T-cell (primary cell): ENCODE data around the gene PRMT3. TPM values are rescaled to one million over a fixed set of nuclear protein-coding genes. Genes with fewer than 3 reads are reported as not detected.

Experiments
- ATAC-seq, 4 experiments: fragments of 200-7000 bp in 3 of 4; fragments of 150-1000 bp in 1 of 4; cut with Tn5 transposase; replicated peaks in 1 of 4; 1 replicate in 3 of 4; 2 replicates in 1 of 4; pipeline ENCODE4 v1.10.0; 2021; ENCODE audit warnings: moderate library complexity in 3 of 4, mild to moderate bottlenecking in 2 of 4, moderate number of reproducible peaks in 1 of 4
- CTCF ChIA-PET, 2 donors: fragments of 300-600 bp; sonication (Branson Sonifier 250); formaldehyde crosslinking; loops; one replicate each; lab custom pipeline; 2022; ENCODE audit warnings: antibody characterized with exemption in 2 of 2; lab: Charles Lee
- POLR2A ChIA-PET, 2 donors: fragments of 300-600 bp; sonication (Branson Sonifier 250); formaldehyde crosslinking; loops; one replicate each; lab custom pipeline; 2022; ENCODE audit warnings: antibody characterized with exemption in 2 of 2; lab: Charles Lee
- DNase-seq, 35 experiments: peaks; one replicate each; pipeline versions ENCODE4 v3.0.0 to v3.0.0-alpha.2; 2013 to 2023
- H3K27ac ChIP-seq: one replicate; pipeline ENCODE4 v1.5.1; 2013; ENCODE audit warnings: low read length
- H3K27me3 ChIP-seq, 2 experiments: replicated peaks in 1 of 2; 1 replicate in 1 of 2; 2 replicates in 1 of 2; pipeline versions ENCODE4 v1.6.1 to v1.7.0; 2013; ENCODE audit warnings: low read length in 1 of 2, mixed read lengths in 1 of 2; ENCODE audit not compliant: control insufficient read depth in 2 of 2, insufficient read depth in 2 of 2; ENCODE audit errors: extremely low read depth in 1 of 2
- H3K36me3 ChIP-seq, 2 donors: 1 replicate in 1 of 2; 2 replicates in 1 of 2; pipeline versions ENCODE4 v1.6.1 to v1.7.0; 2013; ENCODE audit warnings: low read length in 1 of 2; ENCODE audit not compliant: control insufficient read depth in 2 of 2, insufficient read depth in 1 of 2; ENCODE audit errors: extremely low read depth in 1 of 2
- H3K4me1 ChIP-seq, 2 experiments: 1 replicate in 1 of 2; 2 replicates in 1 of 2; pipeline versions ENCODE4 v1.6.1 to v1.7.0; 2013; ENCODE audit warnings: low read length in 2 of 2, mixed read lengths in 1 of 2; ENCODE audit not compliant: insufficient read depth in 2 of 2, control insufficient read depth in 1 of 2; ENCODE audit errors: extremely low read depth in 1 of 2
- H3K4me3 ChIP-seq, 2 donors: 1 replicate in 1 of 2; 2 replicates in 1 of 2; pipeline versions ENCODE4 v1.5.1 to v1.7.0; 2013; ENCODE audit warnings: mild to moderate bottlenecking in 2 of 2, low read length in 1 of 2, moderate library complexity in 1 of 2; ENCODE audit not compliant: control insufficient read depth in 1 of 2; ENCODE audit errors: extremely low read depth in 1 of 2
- H3K9me3 ChIP-seq: 2 replicates; pipeline ENCODE4 v1.7.0; 2013
- H3K27ac Mint-ChIP-seq, 2 donors: one replicate each; pipeline ENCODE4 v1.8.0; 2020 to 2021; ENCODE audit warnings: mild to moderate bottlenecking in 2 of 2, mixed read lengths in 2 of 2
- H3K27me3 Mint-ChIP-seq, 2 donors: one replicate each; pipeline ENCODE4 v1.8.0; 2021 to 2022; ENCODE audit warnings: mixed read lengths in 2 of 2
- H3K36me3 Mint-ChIP-seq: one replicate; pipeline ENCODE4 v1.8.0; 2021; ENCODE audit warnings: mixed read lengths
- H3K4me1 Mint-ChIP-seq, 3 donors: one replicate each; pipeline ENCODE4 v1.8.0; 2020 to 2022; ENCODE audit warnings: mixed read lengths in 3 of 3, mild to moderate bottlenecking in 1 of 3
- H3K4me3 Mint-ChIP-seq, 3 donors: one replicate each; pipeline ENCODE4 v1.8.0; 2020 to 2022; ENCODE audit warnings: mild to moderate bottlenecking in 3 of 3, mixed read lengths in 3 of 3, moderate library complexity in 3 of 3
- H3K9me3 Mint-ChIP-seq, 3 donors: one replicate each; pipeline ENCODE4 v1.8.0; 2020 to 2022; ENCODE audit warnings: mixed read lengths in 3 of 3
- WGBS: methylation state at CpG from one replicate; pipeline ENCODE4 v1.1.5; 2013; ENCODE audit warnings: missing lambda C conversion rate; ENCODE audit not compliant: insufficient coverage; 5-methylcytosine and 5-hydroxymethylcytosine counted together
- total RNA-seq, 35 experiments: library from RNA in 6 of 35; stranded (reverse) in 6 of 35; fragments of 120-200 nt in 1 of 35; gene quantifications; one replicate each; pipeline versions ENCODE4 v1.2.1 to v1.2.4 and lab custom pipeline; 2013 to 2026

The PRMT3 gene
- total RNA-seq, 5 donors from 2014 or later (not counting 1 experiment from before 2014, with no cell fraction given) = 12.9 to 19.5 (median 17.2) TPM

DNA sequence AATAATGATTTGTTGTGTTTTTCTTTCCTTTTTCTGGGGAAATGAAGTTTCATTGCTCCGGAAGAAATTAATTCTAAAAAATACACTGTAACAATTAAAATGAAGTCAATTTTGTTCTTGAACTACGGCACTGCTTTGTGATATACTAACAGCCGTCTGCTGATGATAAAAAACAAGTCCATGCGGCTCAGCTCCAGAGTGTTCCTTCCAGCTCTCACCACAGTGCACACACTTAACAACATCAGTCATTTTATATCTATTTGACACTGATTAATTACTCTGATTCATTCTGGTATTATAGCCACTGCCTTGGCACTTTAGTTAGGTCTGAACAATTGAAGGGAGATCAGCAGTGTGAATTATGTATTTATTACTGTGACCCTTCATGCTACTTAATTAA lies 114.5 kb downstream of the PRMT3 start:
- H3K36me3 ChIP-seq = peaks cover 0 to 5% of the 10 kb centered on the region in 2 donors
- no peaks in the 10 kb centered on the region for H3K9me3 ChIP-seq
- no peaks in the 10 kb centered on the region for H3K4me1 Mint-ChIP-seq
- H3K27me3 Mint-ChIP-seq = no peaks in the 10 kb centered on the region
- no peaks in the 10 kb centered on the region for H3K9me3 Mint-ChIP-seq
- H3K36me3 Mint-ChIP-seq = peaks cover 51% of the 10 kb centered on the region
- ATAC-seq (no peak), DNase-seq (no peak)
- H3K27ac ChIP-seq = no peak overlapping the region
- WGBS = no CpG with 5 or more reads among the region's 4 CpGs
- POLR2A ChIA-PET = no interaction called here
- H3K4me3 Mint-ChIP-seq = no peak overlapping the region
- CTCF ChIA-PET = interaction anchor here in 1 of 2 donors (0.5 kb wide), 1 partner anchor 109 kb away, joined by 3 read pairs; no protein-coding TSS in a partner anchor
- H3K27me3 ChIP-seq = no peaks in the 10 kb centered on the region
- H3K27ac Mint-ChIP-seq = no peak overlapping the region
- H3K4me1 ChIP-seq = no peaks in the 10 kb centered on the region
- H3K4me3 ChIP-seq = no peak overlapping the region

DNA sequence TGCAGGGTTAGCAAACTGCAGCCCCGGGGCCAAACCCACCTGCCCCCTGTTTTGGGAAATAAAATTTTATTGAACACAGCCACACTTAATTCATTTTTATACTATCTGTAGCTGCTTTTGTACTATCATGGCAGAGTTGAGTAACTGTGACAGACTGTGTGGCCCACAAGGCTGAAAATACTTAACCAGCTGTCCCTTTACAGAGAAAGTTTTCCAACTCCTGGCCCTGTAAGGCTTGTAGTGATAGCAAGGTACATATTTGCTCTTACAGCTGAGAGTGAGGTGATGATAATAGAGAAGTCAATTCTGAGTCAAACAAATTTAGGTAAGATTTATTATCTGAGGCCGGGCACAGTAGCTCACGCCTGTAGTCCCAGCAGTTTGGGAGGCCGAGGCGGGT lies 124.5 kb downstream of the PRMT3 start:
- Mint-ChIP-seq H3K4me3 (no peak overlapping the region), H3K36me3 (peaks cover 13% of the 10 kb centered on the region), H3K27me3 (no peaks in the 10 kb centered on the region), H3K9me3 (no peaks in the 10 kb centered on the region), H3K27ac (no peak overlapping the region), H3K4me1 (no peaks in the 10 kb centered on the region)
- DNase-seq (no peak), ATAC-seq (no peak)
- Histone ChIP-seq H3K36me3 (peaks cover 0 to 5% of the 10 kb centered on the region in 2 donors), H3K9me3 (no peaks in the 10 kb centered on the region), H3K27me3 (no peaks in the 10 kb centered on the region), H3K4me3 (no peak overlapping the region), H3K27ac (no peak overlapping the region), H3K4me1 (no peaks in the 10 kb centered on the region)
- POLR2A ChIA-PET = no interaction called here
- CTCF ChIA-PET = no interaction called here
- no CpG with 5 or more reads among the region's 5 CpGs for WGBS

DNA sequence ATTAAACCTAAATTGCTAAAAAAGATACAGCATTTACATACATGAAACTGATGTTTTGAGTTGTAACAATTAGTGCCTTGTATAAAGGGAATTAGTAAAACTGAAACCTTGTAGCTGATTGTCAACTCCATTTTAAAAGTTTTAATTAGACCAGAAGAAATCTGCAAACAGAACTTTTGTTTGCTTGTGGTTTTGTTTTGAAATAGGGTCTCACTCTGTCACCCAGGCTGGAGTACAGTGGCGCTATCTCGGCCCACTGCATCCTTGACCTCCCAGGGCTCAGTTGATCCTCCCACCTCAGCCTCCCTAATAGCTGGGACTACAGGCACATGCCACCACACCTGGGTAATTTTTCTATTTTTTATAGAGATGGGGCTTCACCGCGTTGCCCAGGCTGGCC lies 125.4 kb downstream of the PRMT3 start:
- DNase-seq (no peak), ATAC-seq (no peak)
- WGBS = no CpG with 5 or more reads among the region's 4 CpGs
- Histone ChIP-seq H3K36me3 (peaks cover 0 to 5% of the 10 kb centered on the region in 2 donors), H3K27ac (no peak overlapping the region), H3K9me3 (no peaks in the 10 kb centered on the region), H3K4me1 (no peaks in the 10 kb centered on the region), H3K27me3 (no peaks in the 10 kb centered on the region), H3K4me3 (no peak overlapping the region)
- H3K27ac Mint-ChIP-seq = no peak overlapping the region
- ChIA-PET POLR2A (no interaction called here), CTCF (no interaction called here)
- H3K4me3 Mint-ChIP-seq = no peak overlapping the region
- H3K36me3 Mint-ChIP-seq = peaks cover 7% of the 10 kb centered on the region
- peaks cover 0 to 1% of the 10 kb centered on the region in 2 donors for H3K27me3 Mint-ChIP-seq
- H3K4me1 Mint-ChIP-seq = no peaks in the 10 kb centered on the region
- H3K9me3 Mint-ChIP-seq = no peaks in the 10 kb centered on the region

DNA sequence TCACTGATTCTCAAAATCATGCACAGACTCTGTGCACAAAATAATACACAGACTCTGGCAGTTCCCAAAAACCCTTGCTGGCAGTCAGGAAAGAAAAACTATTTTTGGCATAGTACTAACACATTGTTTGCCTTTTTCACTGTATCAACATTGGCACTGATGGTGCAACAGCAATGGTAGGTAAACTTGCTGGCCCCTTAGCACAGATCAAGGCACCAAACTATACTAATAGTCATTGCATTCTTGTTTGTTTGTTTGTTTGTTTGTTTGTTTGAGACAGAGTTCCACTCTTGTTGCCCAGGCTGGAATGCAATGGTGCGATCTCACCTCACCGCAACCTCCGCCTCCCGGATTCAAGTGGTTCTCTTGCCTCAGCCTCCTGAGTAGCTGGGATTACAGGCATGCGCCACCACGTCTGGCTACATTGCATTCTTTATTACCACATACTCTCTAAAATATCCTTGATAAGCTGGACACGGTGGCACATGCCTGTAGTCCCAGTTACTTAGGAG lies 130.9 kb downstream of the PRMT3 start:
- no peak overlapping the region for H3K27ac ChIP-seq
- no peaks in the 10 kb centered on the region for H3K36me3 Mint-ChIP-seq
- no peak overlapping the region for H3K4me3 ChIP-seq
- WGBS = 96% methylated on average over 4 of the region's 7 CpGs
- H3K27me3 Mint-ChIP-seq = peaks cover 5 to 10% of the 10 kb centered on the region in 2 donors
- no peaks in the 10 kb centered on the region for H3K4me1 ChIP-seq
- peaks cover 0 to 2% of the 10 kb centered on the region in 2 experiments for H3K27me3 ChIP-seq
- H3K9me3 ChIP-seq = no peaks in the 10 kb centered on the region
- CTCF ChIA-PET = no interaction called here
- no peaks in the 10 kb centered on the region for H3K9me3 Mint-ChIP-seq
- no peaks in the 10 kb centered on the region for H3K4me1 Mint-ChIP-seq
- H3K4me3 Mint-ChIP-seq = no peak overlapping the region
- no peak overlapping the region for H3K27ac Mint-ChIP-seq
- no peaks in the 10 kb centered on the region for H3K36me3 ChIP-seq
- ATAC-seq (no peak), DNase-seq (no peak)
- POLR2A ChIA-PET = no interaction called here

DNA sequence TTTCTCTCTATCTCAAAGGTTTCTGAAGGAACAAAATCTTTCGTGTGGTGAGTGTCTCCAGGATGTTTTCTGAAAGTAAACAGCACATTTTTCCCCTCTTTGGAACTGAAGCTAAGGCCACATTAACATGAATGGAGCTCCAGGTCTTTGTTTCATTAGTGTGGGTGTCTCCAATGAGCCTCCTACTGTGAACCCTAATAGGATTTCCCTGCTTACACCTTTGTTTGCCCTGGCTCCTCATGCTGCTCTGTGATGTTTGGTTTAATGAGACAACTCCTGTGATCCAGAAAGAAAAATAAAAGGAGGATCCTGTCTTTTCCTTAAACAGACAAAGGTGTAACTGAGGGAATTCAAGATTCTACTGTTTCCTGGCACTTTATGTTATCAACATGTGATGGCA lies 135.0 kb downstream of the PRMT3 start:
- no peaks in the 10 kb centered on the region for H3K9me3 Mint-ChIP-seq
- no CpG with 5 or more reads among the region's 1 CpG for WGBS
- Histone ChIP-seq H3K4me3 (no peak overlapping the region), H3K4me1 (no peaks in the 10 kb centered on the region), H3K27me3 (peaks cover 0 to 2% of the 10 kb centered on the region in 2 experiments), H3K9me3 (no peaks in the 10 kb centered on the region), H3K27ac (no peak overlapping the region), H3K36me3 (no peaks in the 10 kb centered on the region)
- no peaks in the 10 kb centered on the region for H3K4me1 Mint-ChIP-seq
- H3K36me3 Mint-ChIP-seq = no peaks in the 10 kb centered on the region
- CTCF ChIA-PET = no interaction called here
- no peak for ATAC-seq
- DNase-seq = no peak
- H3K27ac Mint-ChIP-seq = no peak overlapping the region
- H3K27me3 Mint-ChIP-seq = peaks cover 5 to 10% of the 10 kb centered on the region in 2 donors
- POLR2A ChIA-PET = interaction anchor here in 1 of 2 donors (0.6 kb wide), 1 partner anchor 88 kb away, joined by 5 read pairs; no protein-coding TSS in a partner anchor
- H3K4me3 Mint-ChIP-seq = no peak overlapping the region

DNA sequence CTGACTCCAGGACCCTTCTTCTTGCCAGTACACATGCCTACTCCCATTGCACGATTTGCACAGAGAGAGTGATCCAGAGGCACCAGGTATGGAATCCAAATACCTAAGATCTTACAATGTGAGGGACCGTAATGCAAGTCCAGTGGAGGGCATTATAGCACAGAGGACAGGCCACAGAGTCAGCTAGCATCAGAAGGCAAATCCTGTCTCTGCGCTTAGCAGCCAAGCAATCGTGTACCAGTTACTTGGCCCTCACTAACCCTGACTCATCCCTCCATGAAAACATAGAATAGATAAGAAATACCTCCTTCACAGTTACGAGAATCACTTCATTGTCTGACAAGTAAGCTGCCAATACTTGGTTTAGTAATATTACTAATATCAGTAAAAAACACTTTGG lies 142.2 kb downstream of the PRMT3 start:
- Histone ChIP-seq H3K4me3 (no peak overlapping the region), H3K27ac (no peak overlapping the region), H3K36me3 (no peaks in the 10 kb centered on the region), H3K4me1 (no peaks in the 10 kb centered on the region), H3K9me3 (no peaks in the 10 kb centered on the region), H3K27me3 (no peaks in the 10 kb centered on the region)
- ChIA-PET CTCF (no interaction called here), POLR2A (no interaction called here)
- no peaks in the 10 kb centered on the region for H3K9me3 Mint-ChIP-seq
- peaks cover 7 to 12% of the 10 kb centered on the region in 2 donors for H3K27me3 Mint-ChIP-seq
- peaks cover 0 to 2% (median 0%) of the 10 kb centered on the region in 3 donors for H3K4me1 Mint-ChIP-seq
- no peak for ATAC-seq
- H3K4me3 Mint-ChIP-seq = no peak overlapping the region
- 71% methylated on average over 2 of the region's 5 CpGs for WGBS
- no peak for DNase-seq
- no peaks in the 10 kb centered on the region for H3K36me3 Mint-ChIP-seq
- no peak overlapping the region for H3K27ac Mint-ChIP-seq
